Sigmoid colon (tissue), 7 donors: ENCODE results near the gene CYTH1. TPM values are rescaled to one million over a fixed set of nuclear protein-coding genes. Genes with fewer than 3 reads are reported as not detected.

Experiments used
- DNase-seq: peaks from one replicate; pipeline ENCODE4 v3.0.0-alpha.2; 2019
- H3K27ac ChIP-seq, 4 donors: fragments of 200-600 bp; sonication (generic); one replicate each; pipeline ENCODE4 v1.5.1; 2016 to 2019; ENCODE audit warnings: mild to moderate bottlenecking in 1 of 4
- H3K27me3 ChIP-seq, 3 donors: fragments of 200-600 bp; sonication (generic); one replicate each; pipeline ENCODE4 v1.5.1; 2019; ENCODE audit warnings: mild to moderate bottlenecking in 1 of 3
- H3K36me3 ChIP-seq, 4 donors: fragments of 200-600 bp; sonication (generic); one replicate each; pipeline ENCODE4 v1.5.1; 2016 to 2019
- H3K4me1 ChIP-seq, 4 donors: fragments of 200-600 bp; sonication (generic); one replicate each; pipeline ENCODE4 v1.5.1; 2017 to 2019
- H3K4me3 ChIP-seq, 4 donors: fragments of 200-600 bp; sonication (generic); one replicate each; pipeline ENCODE4 v1.5.1; 2017 to 2019; ENCODE audit warnings: mild to moderate bottlenecking in 2 of 4, moderate library complexity in 1 of 4
- H3K9me3 ChIP-seq, 4 donors: fragments of 200-600 bp in 3 of 4; sonication (generic) in 3 of 4; one replicate each; pipeline versions ENCODE4 v1.5.1 to v1.6.1; 2013 to 2019
- EP300 ChIP-seq, 4 donors: sonication (generic); formaldehyde crosslinking; IDR thresholded peaks; one replicate each; pipeline ENCODE4 v1.6.1; 2017; ENCODE audit warnings: antibody characterized with exemption in 4 of 4
- POLR2A ChIP-seq, 2 donors: fragments of 450-650 bp; IDR thresholded peaks; one replicate each; pipeline ENCODE4 v1.6.1; 2016; ENCODE audit warnings: antibody characterized with exemption in 2 of 2, mild to moderate bottlenecking in 2 of 2, moderate library complexity in 2 of 2
- POLR2AphosphoS5 ChIP-seq, 4 donors: sonication (generic); formaldehyde crosslinking; IDR thresholded peaks; one replicate each; pipeline ENCODE4 v1.6.1; 2017; ENCODE audit warnings: antibody characterized with exemption in 4 of 4
- WGBS, 2 donors: extraction: QIAGEN DNeasy Blood & Tissue Kit; methylation state at CpG; one replicate each; pipeline ENCODE4 v1.1.7; 2013; 5-methylcytosine and 5-hydroxymethylcytosine counted together
- intact Hi-C: fragments of 100-400 bp; cut with DNase I; formaldehyde crosslinking; loops from one replicate; pipeline ENCODE4 v1.15.1; 2023
- polyA plus RNA-seq, 3 donors: library from polyadenylated mRNA; stranded (reverse); fragments of 200-250 nt; gene quantifications; one replicate each; pipeline ENCODE4 v1.2.3, GENCODE V29; 2013
- total RNA-seq, 4 donors: library from RNA; depleted of rRNA; stranded (reverse); fragments of >200 nt; gene quantifications; one replicate each; pipeline ENCODE4 v1.1.0, GENCODE V29; 2016
- TF ChIP-seq, protein P1 (sequence below), 4 experiments: fragments of 450-650 bp in 3 of 4; fragments of 200-600 bp in 1 of 4; IDR thresholded peaks; one replicate each; pipeline ENCODE4 v1.5.1; 2016 to 2019; ENCODE audit warnings: antibody characterized with exemption in 4 of 4, mild to moderate bottlenecking in 3 of 4, moderate library complexity in 2 of 4
- donor health status: healthy with polysubstance abuse.
- donor health status: Bipolar disorder and iron deficiency.
- donor health status: healthy.

CYTH1 gene
- total and polyA plus RNA-seq, 7 donors: 26.7 to 83.8 (median 38.5) TPM

DNA sequence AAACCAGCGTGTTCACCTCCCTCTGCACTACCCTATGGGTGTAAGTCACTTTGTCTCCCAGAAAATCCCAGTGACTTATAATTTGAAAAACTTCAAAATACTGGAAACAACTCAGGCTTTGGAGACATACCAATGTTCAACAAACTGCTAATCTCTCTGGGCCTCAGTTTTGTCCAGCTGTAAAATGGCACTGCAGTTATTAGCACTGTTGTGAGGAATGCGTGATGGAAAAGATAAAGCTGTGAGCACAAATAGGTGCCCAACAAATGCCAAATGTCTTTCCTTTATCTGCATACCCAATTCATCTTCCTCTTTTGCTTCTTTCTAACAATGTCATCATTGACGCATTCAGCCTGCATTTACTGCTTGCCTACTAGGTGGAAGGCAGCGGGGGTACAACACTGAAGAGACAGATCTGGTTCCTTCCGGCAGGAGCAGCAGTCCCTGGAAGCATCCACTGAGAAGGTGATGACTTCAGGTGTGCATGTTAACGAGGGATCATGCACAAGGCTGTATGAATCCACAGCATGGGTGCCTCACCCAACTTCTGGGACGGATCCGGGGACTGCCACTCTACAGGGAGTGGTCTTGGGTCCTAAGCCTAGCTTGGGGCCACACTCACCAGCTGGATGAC is 63.4 kb downstream of the CYTH1 start:
- peak overlapping the region; percentile 11 to 82 (median 52) for H3K27ac ChIP-seq
- 52 to 69% methylated on average over 8 of the region's 8 CpGs for WGBS, 2 donors
- peaks cover 0 to 92% (median 74%) of the 10 kb centered on the region in 4 donors for H3K4me1 ChIP-seq
- H3K9me3 ChIP-seq: no peaks in the 10 kb centered on the region
- intact Hi-C loops: loop anchor here (5.0 kb wide), 1 partner anchor 64 kb away; the partner anchor contains the start of gene CYTH1
- DNase-seq: no peak
- H3K4me3 ChIP-seq: no peak overlapping the region
- no peaks in the 10 kb centered on the region for H3K27me3 ChIP-seq
- TF ChIP-seq POLR2A (IDR thresholded peaks at IDR 0.05) (no peak), POLR2AphosphoS5 (IDR thresholded peaks at IDR 0.05) (no peak), EP300 (IDR thresholded peaks at IDR 0.05) (no peak)
- TF ChIP-seq, protein P1, sequence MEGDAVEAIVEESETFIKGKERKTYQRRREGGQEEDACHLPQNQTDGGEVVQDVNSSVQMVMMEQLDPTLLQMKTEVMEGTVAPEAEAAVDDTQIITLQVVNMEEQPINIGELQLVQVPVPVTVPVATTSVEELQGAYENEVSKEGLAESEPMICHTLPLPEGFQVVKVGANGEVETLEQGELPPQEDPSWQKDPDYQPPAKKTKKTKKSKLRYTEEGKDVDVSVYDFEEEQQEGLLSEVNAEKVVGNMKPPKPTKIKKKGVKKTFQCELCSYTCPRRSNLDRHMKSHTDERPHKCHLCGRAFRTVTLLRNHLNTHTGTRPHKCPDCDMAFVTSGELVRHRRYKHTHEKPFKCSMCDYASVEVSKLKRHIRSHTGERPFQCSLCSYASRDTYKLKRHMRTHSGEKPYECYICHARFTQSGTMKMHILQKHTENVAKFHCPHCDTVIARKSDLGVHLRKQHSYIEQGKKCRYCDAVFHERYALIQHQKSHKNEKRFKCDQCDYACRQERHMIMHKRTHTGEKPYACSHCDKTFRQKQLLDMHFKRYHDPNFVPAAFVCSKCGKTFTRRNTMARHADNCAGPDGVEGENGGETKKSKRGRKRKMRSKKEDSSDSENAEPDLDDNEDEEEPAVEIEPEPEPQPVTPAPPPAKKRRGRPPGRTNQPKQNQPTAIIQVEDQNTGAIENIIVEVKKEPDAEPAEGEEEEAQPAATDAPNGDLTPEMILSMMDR (IDR thresholded peaks at IDR 0.05): no peak
- H3K36me3 ChIP-seq: no peaks in the 10 kb centered on the region

DNA sequence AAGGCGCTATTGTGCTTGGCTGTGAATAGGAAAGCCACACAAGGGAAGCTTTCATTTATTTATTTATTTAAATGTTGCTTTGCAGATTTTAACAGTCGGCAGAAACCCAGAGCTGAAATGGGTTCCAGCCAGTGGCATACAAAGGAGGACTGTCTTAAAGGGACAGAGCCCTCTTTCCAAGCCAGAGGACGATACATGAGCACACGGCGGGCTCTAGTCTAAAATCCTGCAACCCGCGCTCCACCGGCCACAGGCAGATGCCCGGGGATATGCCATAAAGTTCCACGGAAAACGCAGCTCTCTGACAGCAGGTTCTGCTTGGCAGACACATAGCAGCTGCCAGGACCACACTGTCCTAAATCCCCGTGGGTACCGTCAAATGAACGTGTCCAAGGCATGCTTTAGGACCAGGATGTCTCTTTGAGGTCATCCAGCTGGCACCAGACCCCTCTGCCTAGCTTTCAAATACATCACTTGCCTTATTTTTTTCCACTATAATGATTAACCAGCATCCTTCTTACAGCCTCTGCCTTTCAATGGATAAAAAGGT is 64.6 kb downstream of the CYTH1 start:
- Histone ChIP-seq H3K36me3 (no peaks in the 10 kb centered on the region), H3K27ac (peak overlapping the region; percentile 65 to 82 (median 74)), H3K4me3 (peak overlapping the region; percentile 42 to 61 (median 53)), H3K4me1 (peaks cover 0 to 89% (median 64%) of the 10 kb centered on the region in 4 donors), H3K9me3 (no peaks in the 10 kb centered on the region), H3K27me3 (no peaks in the 10 kb centered on the region)
- no peak for TF ChIP-seq POLR2A (IDR thresholded peaks at IDR 0.05)
- TF ChIP-seq, protein P1 (IDR thresholded peaks at IDR 0.05): no peak
- TF ChIP-seq POLR2AphosphoS5 (IDR thresholded peaks at IDR 0.05): peak in 1 of 4 donors; percentile 20
- no peak for TF ChIP-seq EP300 (IDR thresholded peaks at IDR 0.05)
- WGBS, 2 donors: 6 to 36% methylated on average over 14 of the region's 14 CpGs
- DNase-seq: peak; percentile 75
- intact Hi-C loops: loop anchor here (5.0 kb wide), 1 partner anchor 65 kb away; the partner anchor contains the start of gene CYTH1

DNA sequence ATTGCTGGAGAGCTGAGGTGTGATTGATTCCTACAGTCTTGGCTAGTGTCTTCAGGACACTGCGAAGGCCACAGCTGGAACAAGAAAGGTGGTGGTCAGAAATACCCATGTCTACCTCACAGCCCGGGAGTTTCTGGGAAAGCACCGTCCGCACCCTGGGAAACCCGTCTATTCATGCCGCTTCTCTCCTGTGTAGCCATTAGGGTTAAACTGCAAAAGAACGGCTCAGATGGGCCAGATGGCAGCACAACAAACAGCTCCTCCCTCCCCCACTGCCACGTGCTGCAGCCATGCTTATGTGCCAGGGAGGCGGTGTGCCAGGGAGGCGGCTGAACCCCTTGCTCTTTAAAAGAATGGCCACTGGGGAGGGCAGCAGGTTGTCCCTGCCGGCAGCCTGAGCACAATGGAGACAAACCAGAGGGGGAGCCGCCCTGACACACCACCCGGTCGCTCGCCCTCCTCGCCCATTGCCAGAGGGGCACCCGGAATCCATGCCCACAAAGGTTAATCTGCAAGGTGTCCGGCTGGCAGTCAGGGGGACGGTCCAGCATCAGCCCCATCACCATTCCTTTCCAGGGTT is 65.2 kb downstream of the CYTH1 start:
- peaks cover 0 to 83% (median 58%) of the 10 kb centered on the region in 4 donors for H3K4me1 ChIP-seq
- peak overlapping the region; percentile 65 to 82 (median 74) for H3K27ac ChIP-seq
- H3K27me3 ChIP-seq: no peaks in the 10 kb centered on the region
- H3K9me3 ChIP-seq: no peaks in the 10 kb centered on the region
- peak; percentile 91 for DNase-seq
- TF ChIP-seq, protein P1 (IDR thresholded peaks at IDR 0.05): peak in 1 of 4 experiments; percentile 22
- TF ChIP-seq POLR2A (IDR thresholded peaks at IDR 0.05) (no peak), POLR2AphosphoS5 (IDR thresholded peaks at IDR 0.05) (peak; percentile 40 to 71 (median 58)), EP300 (IDR thresholded peaks at IDR 0.05) (peak in 1 of 4 donors; percentile 22)
- H3K4me3 ChIP-seq: peak overlapping the region; percentile 42 to 61 (median 53)
- intact Hi-C loops: loop anchor here (5.0 kb wide), 1 partner anchor 65 kb away; the partner anchor contains the start of gene CYTH1
- no peaks in the 10 kb centered on the region for H3K36me3 ChIP-seq
- WGBS, 2 donors: 8 to 37% methylated on average over 19 of the region's 19 CpGs

DNA sequence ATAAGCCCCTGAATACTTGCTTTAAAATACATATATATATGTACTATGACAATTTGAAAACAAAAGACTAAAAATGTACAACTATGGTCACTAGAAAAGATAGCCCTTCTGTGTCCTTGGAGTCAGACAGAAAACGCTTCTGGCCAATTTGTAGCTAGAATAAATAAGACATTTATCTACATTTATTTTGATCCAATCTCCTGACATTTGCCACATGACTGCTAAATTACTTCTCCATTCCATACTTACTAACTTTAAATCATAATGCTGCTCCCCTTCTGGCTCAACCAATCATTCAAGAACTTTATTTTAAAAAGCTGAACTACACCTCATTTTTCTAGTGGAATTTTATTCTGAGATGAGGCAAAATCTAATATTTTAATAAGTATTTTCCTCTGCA is 65.8 kb downstream of the CYTH1 start:
- Histone ChIP-seq H3K4me3 (peak overlapping the region in 2 of 4 donors; percentile 58 to 61), H3K9me3 (no peaks in the 10 kb centered on the region), H3K27ac (peak overlapping the region; percentile 65 to 82 (median 74)), H3K36me3 (no peaks in the 10 kb centered on the region), H3K4me1 (peaks cover 0 to 77% (median 52%) of the 10 kb centered on the region in 4 donors), H3K27me3 (no peaks in the 10 kb centered on the region)
- intact Hi-C loops: loop anchor here (5.0 kb wide), 1 partner anchor 66 kb away; the partner anchor contains the start of gene CYTH1
- DNase-seq: no peak
- WGBS, 2 donors: 42 to 43% methylated on average over 1 of the region's 1 CpG
- no peak for TF ChIP-seq POLR2A (IDR thresholded peaks at IDR 0.05)
- TF ChIP-seq, protein P1 (IDR thresholded peaks at IDR 0.05): no peak
- no peak for TF ChIP-seq EP300 (IDR thresholded peaks at IDR 0.05)
- TF ChIP-seq POLR2AphosphoS5 (IDR thresholded peaks at IDR 0.05): no peak
